ENCODE results near the gene SPATS2.

GRCh38 chr12:49567302-49567610 is 200.0 kb downstream of the SPATS2 start:
- TF ChIP-seq EGR1 (IDR thresholded peaks at IDR 0.05; ENCODE audit: low read depth): no peak
- TF ChIP-seq CTCF (IDR thresholded peaks at IDR 0.05 in 2 of 3, conservative IDR thresholded peaks at IDR 0.05 in 1 of 3; ENCODE audit: borderline replicate concordance in 1 of 3, insufficient read depth in 1 of 3, low read depth in 2 of 3, low read length in 2 of 3): no peak
- no peak for TF ChIP-seq EZH2 (IDR thresholded peaks at IDR 0.05)
- no peak for TF ChIP-seq POLR2A (IDR thresholded peaks at IDR 0.05; ENCODE audit: borderline replicate concordance, extremely low read depth, insufficient read depth, insufficient read length)
- TF ChIP-seq CEBPB (IDR thresholded peaks at IDR 0.05; ENCODE audit: low read depth): no peak
- no peak for TF ChIP-seq EZH2phosphoT487 (IDR thresholded peaks at IDR 0.05; ENCODE audit: borderline replicate concordance)
